ENCODE results near the gene KANSL1. TPM values are rescaled to one million over a fixed set of nuclear protein-coding genes. Genes with fewer than 3 reads are reported as not detected.

The KANSL1 gene
- total RNA-seq, 1 donor from 2014 or later = 129 TPM

DNA sequence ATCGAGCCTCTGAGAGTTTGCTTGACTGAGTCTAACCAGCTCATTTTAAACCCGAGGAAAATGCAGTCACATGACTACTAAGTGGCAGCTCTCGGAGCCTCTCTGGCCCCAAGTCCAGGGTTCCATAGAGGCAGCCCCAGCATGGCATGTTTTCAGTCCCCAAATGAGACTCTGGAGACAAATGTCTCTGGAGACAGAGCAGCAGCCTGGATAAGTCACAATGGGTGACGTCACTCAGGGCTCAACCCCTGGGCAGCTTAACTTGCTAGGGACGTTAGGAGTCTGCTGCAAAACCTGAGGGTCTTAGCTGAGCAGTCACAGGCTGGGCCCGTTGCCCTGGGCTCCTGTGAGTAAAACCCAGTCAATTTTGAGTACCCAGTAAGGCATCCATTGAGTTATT, 201.1 kb downstream of the KANSL1 start:
- H3K27ac Mint-ChIP-seq = no peak overlapping the region
- H3K4me1 Mint-ChIP-seq (ENCODE audit: unreplicated experiment) = peaks cover 9% of the 10 kb centered on the region
- TF ChIP-seq, protein P1, sequence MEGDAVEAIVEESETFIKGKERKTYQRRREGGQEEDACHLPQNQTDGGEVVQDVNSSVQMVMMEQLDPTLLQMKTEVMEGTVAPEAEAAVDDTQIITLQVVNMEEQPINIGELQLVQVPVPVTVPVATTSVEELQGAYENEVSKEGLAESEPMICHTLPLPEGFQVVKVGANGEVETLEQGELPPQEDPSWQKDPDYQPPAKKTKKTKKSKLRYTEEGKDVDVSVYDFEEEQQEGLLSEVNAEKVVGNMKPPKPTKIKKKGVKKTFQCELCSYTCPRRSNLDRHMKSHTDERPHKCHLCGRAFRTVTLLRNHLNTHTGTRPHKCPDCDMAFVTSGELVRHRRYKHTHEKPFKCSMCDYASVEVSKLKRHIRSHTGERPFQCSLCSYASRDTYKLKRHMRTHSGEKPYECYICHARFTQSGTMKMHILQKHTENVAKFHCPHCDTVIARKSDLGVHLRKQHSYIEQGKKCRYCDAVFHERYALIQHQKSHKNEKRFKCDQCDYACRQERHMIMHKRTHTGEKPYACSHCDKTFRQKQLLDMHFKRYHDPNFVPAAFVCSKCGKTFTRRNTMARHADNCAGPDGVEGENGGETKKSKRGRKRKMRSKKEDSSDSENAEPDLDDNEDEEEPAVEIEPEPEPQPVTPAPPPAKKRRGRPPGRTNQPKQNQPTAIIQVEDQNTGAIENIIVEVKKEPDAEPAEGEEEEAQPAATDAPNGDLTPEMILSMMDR (conservative IDR thresholded peaks at IDR 0.05) = no peak
- H3K4me3 Mint-ChIP-seq = no peak overlapping the region
- H3K36me3 Mint-ChIP-seq = no peaks in the 10 kb centered on the region
- H3K27me3 Mint-ChIP-seq = no peaks in the 10 kb centered on the region
- no peak for DNase-seq (ENCODE audit: extremely low spot score, unreplicated experiment)
- no peaks in the 10 kb centered on the region for H3K9me3 Mint-ChIP-seq

DNA sequence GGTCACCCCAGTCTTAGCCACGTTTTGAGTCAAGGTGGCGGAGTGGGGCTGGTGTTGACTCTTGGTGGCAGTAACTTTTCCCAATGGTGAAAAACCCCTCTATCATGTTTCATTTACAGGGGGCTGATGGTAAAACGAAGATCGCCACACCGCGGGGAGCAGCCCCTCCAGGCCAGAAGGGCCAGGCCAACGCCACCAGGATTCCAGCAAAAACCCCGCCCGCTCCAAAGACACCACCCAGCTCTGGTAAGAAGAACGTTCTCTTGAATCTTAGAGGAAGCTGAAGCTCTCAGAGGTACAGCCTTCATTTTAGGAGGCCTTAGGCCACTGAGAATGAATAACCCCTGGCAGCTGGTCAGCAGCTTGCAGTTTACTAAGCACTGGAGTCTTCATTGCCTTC, 201.9 kb downstream of the KANSL1 start:
- no peak for DNase-seq (ENCODE audit: extremely low spot score, unreplicated experiment)
- Mint-ChIP-seq H3K9me3 (no peaks in the 10 kb centered on the region), H3K4me1 (ENCODE audit: unreplicated experiment) (peaks cover 9% of the 10 kb centered on the region), H3K27me3 (no peaks in the 10 kb centered on the region), H3K36me3 (no peaks in the 10 kb centered on the region), H3K27ac (no peak overlapping the region), H3K4me3 (no peak overlapping the region)
- TF ChIP-seq, protein P1 (conservative IDR thresholded peaks at IDR 0.05) = no peak

DNA sequence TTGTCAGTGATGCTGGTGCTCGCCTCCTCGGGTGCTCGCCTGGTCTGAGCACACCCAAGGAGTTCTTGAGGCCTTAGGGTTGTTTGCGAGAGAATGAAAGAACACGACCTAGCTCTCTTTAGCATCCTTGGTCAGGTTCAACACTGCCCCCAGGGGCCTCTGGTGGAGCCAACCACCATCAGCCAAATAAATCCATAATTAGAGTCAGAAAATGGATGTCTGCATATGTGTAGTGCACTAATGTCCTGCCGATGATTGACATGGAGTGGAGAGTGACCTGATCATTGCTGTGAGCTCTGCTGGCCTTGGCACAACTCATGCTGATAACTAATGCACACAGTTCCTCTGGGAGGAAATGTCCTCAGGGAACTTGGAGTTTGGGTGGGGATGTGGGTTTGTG, 202.3 kb downstream of the KANSL1 start:
- Mint-ChIP-seq H3K27me3 (no peaks in the 10 kb centered on the region), H3K36me3 (no peaks in the 10 kb centered on the region), H3K9me3 (no peaks in the 10 kb centered on the region), H3K4me1 (ENCODE audit: unreplicated experiment) (peaks cover 9% of the 10 kb centered on the region), H3K4me3 (no peak overlapping the region), H3K27ac (no peak overlapping the region)
- TF ChIP-seq, protein P1 (conservative IDR thresholded peaks at IDR 0.05) = no peak
- DNase-seq (ENCODE audit: extremely low spot score, unreplicated experiment) = no peak

DNA sequence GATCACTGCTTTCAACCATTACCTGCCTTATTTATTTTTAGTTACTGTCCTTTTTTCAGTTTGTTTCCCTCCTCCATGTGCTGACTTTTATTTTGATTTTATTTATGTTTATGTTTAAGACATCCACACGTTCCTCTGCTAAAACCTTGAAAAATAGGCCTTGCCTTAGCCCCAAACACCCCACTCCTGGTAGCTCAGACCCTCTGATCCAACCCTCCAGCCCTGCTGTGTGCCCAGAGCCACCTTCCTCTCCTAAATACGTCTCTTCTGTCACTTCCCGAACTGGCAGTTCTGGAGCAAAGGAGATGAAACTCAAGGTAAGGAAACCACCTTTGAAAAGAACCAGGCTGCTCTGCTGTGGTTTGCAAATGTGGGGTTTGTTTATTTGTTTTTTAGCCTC, 203.5 kb downstream of the KANSL1 start:
- H3K4me1 Mint-ChIP-seq (ENCODE audit: unreplicated experiment) = peaks cover 9% of the 10 kb centered on the region
- no peak overlapping the region for H3K4me3 Mint-ChIP-seq
- TF ChIP-seq, protein P1 (conservative IDR thresholded peaks at IDR 0.05) = no peak
- H3K36me3 Mint-ChIP-seq = no peaks in the 10 kb centered on the region
- H3K27me3 Mint-ChIP-seq = no peaks in the 10 kb centered on the region
- no peak for DNase-seq (ENCODE audit: extremely low spot score, unreplicated experiment)
- no peak overlapping the region for H3K27ac Mint-ChIP-seq
- H3K9me3 Mint-ChIP-seq = no peaks in the 10 kb centered on the region

DNA sequence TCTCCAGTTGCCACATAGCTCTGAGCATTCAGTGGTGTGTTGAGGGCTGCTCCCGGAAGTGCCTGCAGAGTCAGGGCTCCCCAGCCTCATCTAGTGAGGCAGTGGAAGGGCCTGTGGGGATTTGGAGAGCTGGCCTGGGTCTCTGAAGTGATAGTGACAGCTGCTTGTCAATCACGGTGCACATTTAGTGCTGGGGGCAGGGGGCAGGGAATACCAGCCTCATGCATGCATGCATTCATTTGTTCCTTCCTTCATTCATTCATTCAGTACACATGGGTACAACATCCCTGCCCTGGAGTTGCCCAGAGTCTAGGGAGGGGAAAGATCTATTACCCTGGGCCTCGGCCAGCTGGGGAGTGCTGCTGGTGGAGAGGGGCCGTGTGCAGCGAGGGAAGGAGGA, 205.5 kb downstream of the KANSL1 start:
- H3K4me1 Mint-ChIP-seq (ENCODE audit: unreplicated experiment) = no peaks in the 10 kb centered on the region
- TF ChIP-seq, protein P1 (conservative IDR thresholded peaks at IDR 0.05) = no peak
- no peak overlapping the region for H3K4me3 Mint-ChIP-seq

DNA sequence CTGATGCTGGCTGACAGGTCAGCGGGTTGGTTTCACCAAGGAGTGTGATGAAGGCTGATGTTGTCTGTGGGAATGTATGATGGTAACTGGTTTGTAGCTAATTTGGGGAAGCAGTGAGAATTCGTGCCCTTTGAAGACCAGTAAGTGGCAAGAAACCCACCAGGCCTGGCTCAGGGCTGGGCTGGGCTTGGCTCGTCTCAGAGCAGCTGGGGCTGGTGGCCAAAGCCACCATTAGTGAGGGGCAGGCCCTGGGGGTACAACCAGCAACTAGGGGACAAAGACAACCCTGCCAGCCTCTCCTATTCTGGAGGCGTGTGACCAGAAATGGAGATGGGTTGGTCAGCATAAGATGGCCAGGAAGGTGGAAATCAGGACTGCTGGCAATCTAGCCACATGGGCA, 207.2 kb downstream of the KANSL1 start:
- H3K27ac Mint-ChIP-seq = no peak overlapping the region
- no peak overlapping the region for H3K4me3 Mint-ChIP-seq

More for the DNA sequence above, 205.5 kb downstream of the KANSL1 start:
- Mint-ChIP-seq H3K36me3 (no peaks in the 10 kb centered on the region), H3K27me3 (no peaks in the 10 kb centered on the region), H3K27ac (no peak overlapping the region), H3K9me3 (no peaks in the 10 kb centered on the region)
- DNase-seq (ENCODE audit: extremely low spot score, unreplicated experiment) = no peak

More for the DNA sequence above, 207.2 kb downstream of the KANSL1 start:
- TF ChIP-seq, protein P1 (conservative IDR thresholded peaks at IDR 0.05) = no peak
- no peaks in the 10 kb centered on the region for H3K4me1 Mint-ChIP-seq (ENCODE audit: unreplicated experiment)
- H3K36me3 Mint-ChIP-seq = no peaks in the 10 kb centered on the region
- no peaks in the 10 kb centered on the region for H3K9me3 Mint-ChIP-seq
- no peaks in the 10 kb centered on the region for H3K27me3 Mint-ChIP-seq
- no peak for DNase-seq (ENCODE audit: extremely low spot score, unreplicated experiment)
